Measurements from ENCODE around the gene UTS2B.

- TF ChIP-seq, protein P1, sequence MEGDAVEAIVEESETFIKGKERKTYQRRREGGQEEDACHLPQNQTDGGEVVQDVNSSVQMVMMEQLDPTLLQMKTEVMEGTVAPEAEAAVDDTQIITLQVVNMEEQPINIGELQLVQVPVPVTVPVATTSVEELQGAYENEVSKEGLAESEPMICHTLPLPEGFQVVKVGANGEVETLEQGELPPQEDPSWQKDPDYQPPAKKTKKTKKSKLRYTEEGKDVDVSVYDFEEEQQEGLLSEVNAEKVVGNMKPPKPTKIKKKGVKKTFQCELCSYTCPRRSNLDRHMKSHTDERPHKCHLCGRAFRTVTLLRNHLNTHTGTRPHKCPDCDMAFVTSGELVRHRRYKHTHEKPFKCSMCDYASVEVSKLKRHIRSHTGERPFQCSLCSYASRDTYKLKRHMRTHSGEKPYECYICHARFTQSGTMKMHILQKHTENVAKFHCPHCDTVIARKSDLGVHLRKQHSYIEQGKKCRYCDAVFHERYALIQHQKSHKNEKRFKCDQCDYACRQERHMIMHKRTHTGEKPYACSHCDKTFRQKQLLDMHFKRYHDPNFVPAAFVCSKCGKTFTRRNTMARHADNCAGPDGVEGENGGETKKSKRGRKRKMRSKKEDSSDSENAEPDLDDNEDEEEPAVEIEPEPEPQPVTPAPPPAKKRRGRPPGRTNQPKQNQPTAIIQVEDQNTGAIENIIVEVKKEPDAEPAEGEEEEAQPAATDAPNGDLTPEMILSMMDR (IDR thresholded peaks at IDR 0.05; ENCODE audit: borderline replicate concordance, extremely low read depth, low read length, poor library complexity, severe bottlenecking): no peak
- no peak for TF ChIP-seq EZH2 (IDR thresholded peaks at IDR 0.05; ENCODE audit: borderline replicate concordance, low read depth, low read length, severe bottlenecking)
Measured at GRCh38 chr3:191282251-191283185, 47.8 kb downstream of the UTS2B start.

All from DND-41 (cell line).